Activated T-cell treated with anti-CD3 and anti-CD28 coated beads for 1 hour (primary cell): ENCODE data around the gene WDR49.
"Not testable (repeated sequence)": the region's sequence is repeated elsewhere in the genome, so short reads cannot be mapped to it uniquely, and the experiment has no call there.

Source experiments
- DNase-seq: peaks from one replicate; pipeline ENCODE4 v3.0.0-alpha.2; 2020; ENCODE audit warnings: low read depth

The WDR49 gene

DNA sequence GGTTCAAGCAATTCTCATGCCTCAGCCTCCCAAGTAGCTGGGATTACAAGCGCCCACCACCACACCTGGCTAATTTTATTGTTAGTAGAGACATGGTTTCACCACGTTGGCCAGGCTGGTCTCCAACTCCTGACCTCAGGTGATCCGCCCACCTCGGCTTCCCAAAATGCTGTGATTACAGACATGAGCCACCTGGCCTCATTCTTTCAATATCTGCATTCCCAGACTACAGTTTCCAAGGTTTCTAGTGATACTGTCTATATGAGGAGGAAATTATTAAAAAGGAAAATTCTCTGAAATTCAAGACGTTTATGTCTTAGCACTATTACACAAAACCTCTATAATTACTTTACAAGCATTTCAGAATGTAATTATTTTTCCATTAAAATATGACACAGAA lies 39.5 kb downstream of the WDR49 start:
- DNase-seq: not testable (repeated sequence)

DNA sequence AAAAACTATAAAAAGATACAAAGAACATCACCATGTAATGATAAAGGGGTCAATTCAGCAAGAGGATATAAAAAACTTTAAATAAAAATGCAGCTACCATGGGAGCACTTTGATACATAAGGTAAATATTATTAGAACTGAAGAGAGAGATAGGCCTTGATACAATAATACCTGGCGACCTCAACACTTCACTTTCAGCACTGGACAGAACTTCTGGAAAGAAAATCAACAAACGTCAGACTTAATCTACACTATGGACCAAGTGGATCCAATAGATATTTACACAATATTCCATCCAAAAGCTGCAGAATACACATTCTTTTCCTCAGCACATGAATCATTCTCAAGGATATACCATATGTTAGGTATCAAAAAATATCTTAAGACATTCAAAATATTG lies 42.0 kb downstream of the WDR49 start:
- DNase-seq: no peak

DNA sequence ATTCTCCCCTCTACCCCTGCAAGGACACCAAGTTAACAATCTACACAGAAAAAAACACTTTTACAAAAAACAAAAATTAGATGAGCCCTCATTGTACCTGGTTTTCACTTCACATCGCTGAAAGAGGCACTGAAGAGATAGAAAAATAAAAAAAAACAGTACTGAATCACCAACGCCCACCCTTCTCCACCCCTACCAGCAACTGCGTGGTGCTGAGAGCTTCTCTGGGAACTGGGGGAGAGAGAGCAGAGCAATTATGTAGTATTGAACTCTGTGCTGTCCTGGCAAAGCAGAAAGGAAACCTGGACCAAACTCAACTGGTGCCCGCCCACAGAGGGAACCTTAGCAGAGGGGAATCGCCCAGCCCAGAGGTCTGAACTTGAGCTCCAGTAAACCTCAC lies 44.6 kb downstream of the WDR49 start:
- DNase-seq: no peak

DNA sequence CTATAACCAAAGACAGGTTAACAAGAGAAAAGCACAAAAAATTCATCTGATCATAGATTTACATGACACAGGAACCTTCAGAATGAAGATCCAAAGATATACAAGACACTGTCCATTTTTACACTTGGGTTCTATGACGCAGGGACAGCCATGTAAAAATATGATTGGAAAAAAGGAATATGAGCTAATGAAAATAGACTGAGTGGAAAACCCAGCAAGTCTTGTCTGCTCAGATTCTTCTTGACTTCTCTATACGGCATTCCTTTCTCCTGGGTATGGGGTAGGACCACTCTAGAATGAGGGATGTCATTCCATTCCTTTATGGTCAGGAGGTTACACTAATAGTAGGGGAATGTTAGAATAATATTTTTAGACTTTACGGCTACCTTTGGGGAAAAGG lies 46.9 kb downstream of the WDR49 start:
- DNase-seq: no peak

DNA sequence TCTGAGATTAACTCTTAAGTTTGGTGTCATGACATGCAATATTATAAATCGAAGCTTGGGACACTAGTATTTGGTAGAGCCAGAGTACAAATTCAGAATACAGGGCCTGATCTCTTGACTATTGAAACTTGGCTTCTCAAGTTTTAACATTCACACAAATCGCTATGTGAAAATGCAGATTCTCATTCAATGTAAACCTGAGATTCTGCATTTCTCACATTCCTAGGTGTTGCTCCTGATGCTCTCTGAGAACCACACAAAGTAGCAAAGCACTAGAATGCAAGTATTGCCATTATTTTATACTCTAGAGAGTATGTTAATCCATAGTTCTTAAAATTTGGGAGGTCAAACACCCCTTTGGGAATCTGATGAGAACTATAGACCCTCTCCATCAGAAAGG lies 47.9 kb downstream of the WDR49 start:
- DNase-seq: no peak

DNA sequence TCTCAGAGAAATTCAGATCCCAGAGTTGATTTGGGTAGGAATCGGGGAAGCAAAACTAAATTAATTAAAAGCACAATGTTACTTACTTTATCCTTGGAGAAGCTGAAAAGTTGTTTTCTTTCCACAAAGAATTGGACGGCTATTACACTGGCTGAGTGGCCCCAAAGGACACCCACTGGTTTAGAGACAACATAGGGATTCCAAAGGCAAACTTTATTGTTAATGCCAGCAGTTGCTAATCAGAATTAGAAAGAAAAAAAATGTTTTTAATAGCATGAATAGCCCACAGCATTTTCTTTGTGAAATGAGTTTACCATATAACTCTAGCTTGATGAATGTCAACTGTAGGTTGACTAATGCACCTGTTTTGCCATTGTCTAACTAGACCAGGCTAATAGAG lies 51.7 kb downstream of the WDR49 start:
- no peak for DNase-seq

DNA sequence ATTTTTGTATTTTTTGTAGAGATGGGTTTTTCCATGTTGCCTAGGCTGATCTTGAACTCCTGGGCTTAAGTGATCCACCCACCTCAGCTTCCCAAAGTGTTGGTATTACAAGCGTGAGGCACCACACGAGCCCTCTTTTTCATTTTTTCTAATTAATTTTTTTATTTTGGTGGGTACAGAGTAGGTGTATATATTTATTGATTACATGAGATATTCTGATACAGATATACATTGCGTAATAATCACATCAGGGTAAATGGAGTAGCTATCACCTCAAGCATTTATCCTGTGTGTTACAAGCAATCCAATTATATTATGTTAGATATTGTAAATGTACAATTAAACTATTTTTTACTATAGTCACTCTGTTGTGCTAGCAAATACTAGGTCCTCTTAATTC lies 66.1 kb downstream of the WDR49 start:
- DNase-seq: no peak

DNA sequence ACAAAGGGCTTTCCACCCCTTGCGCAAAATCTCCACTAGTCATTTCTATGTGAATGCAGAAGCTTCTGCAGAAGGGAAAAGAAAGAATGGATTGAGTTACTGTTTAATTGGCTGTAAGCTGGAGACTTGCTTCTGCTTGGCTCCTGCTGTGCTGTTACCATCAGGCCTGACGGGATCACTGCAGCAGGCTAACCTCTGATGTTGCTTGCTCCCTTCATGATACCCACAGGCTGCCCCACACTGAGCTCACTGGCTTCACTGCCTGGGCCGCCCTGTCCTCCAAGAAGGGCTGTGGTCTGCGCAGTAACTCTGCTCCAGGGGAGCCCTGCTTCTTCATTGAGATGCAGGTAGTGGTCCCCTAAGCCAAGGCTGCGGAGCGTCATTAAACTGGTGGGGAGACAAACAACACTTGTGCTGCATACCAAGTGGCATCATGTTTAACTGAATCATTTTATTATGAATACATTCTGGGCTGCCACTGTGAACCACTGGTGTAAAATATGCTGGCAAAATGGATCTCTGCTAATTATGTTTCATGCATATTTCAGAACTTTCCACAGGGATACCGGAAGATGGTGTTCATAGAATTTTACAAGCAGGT lies 78.6 kb downstream of the WDR49 start:
- no peak for DNase-seq

DNA sequence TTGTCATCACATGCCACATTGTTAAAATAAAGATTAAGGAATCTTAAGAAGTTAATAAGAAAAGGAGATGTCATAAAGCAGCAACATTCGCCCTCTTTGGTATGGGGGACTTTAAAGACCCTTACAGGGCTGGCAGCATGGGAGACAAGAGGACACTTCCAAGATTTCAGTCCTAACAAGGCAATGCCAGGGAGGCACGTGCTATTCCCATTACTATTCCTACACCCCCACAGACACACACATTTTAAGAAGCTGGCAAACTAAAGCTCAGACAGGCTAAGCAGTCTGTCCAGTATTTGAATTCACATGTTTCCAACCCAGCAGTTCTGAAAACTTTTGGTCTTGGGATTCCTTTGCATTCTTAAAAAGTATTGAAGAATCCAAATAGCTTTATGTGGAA lies 80.8 kb downstream of the WDR49 start:
- DNase-seq: no peak

DNA sequence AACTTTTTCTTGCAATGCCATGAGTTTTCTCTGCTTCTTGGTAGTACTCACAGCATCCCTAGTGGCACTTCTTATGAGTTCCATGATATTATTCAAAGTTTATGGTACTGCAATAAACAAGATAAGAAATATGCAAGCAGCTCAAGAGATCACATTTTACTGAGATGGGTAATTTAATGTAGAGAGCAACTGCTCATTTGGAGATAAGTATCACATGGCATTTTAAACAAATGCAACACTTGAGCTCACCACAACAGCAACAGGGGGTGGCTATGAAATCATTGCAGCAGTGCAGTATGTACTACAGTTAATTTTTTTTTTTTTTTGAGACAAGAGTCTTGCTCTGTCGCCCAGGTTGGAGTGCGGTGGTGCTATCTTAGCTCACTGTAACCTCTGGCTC lies 85.1 kb downstream of the WDR49 start:
- DNase-seq: no peak

DNA sequence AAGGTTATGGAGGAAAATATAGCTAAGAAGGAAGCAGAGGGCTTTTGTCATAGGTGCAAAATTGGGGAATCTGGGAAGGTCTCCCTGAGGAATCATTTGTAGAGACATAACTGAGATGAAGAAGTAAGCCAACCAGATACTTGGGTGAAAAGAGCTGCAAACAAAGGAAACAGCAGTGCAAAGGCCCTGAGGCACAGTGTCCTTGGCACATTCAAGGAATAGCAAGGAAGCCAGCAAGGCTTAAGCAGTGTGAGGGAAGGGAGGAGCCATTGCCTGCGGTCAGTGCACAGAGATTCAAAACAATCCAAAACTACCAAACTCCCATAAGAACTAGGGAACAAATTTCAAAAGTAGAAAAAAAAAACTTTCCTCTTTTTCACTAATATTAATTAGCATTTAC lies 88.3 kb downstream of the WDR49 start:
- no peak for DNase-seq

DNA sequence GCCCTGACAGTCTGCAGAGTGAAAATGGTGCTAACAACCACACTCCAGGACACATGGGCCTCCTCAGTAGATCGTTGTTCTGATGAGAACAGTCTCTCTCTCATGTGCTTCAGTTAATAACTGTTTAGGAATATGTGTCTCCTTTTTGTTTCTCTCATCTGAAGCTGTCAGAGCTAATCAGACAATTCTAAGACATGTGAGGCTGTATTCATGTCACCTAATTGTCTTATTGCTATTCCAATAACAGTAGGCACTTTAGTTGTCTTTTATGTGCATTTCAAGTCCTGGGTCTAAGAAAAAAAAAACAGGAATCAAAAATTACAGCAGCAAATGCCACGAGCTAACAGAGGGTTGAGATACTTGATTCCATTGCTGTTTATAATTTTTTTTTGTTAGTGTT lies 89.1 kb downstream of the WDR49 start:
- no peak for DNase-seq

DNA sequence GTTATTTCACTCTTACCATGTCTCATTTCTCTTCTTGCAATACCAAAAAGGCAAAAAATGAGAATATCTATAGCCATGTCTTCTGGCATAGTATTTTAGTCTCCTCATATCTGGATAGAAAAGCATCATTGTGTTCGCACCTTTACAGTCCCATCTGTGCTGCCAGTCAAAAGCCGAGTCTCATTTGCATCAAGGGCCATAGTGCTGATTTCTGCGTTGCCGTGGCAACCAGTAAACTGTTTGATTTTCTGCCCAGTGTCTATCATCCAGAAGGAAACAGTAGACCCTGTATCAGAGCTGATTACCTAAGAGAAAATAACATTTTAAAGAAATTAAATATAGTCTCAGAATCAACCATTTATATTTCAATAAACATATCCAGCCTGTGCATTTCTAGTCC lies 93.8 kb downstream of the WDR49 start:
- no peak for DNase-seq

DNA sequence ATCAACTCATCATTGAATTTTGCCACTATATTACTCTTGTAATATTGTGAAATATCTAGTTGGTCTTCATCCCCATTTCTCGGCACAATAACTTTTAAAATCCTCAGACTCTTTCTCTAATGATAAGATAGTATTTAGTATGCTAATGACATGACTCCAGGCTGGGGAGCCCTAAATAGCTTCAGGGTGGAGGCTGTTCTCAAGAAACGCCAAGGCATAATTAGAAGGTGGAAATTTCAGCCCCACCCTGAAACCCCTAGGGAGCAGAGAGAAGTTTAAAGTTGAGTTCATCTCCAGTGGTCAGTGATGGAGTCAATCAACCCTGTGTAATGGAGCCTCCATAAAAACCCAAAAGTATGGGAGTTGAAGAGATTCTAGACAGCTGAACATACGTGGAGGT lies 98.8 kb downstream of the WDR49 start:
- DNase-seq: no peak

DNA sequence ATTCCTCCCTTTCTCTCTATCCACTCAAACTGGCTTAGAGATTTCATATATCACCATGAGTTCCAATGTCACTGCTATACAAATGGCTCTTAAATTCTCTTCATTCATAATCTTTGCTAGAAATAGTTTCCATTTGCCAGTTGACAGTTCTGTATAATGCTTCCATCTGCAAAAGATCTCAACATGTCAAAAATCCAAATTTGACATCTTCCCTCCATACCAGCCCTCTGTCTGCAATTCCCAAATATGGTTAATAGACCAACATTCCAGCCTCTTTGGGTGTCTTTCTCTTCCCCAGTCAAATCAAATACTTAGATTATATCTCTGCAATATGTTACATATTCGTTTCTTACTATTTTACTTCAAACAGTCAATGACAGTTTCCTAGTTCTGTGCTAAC lies 115.7 kb downstream of the WDR49 start:
- no peak for DNase-seq

DNA sequence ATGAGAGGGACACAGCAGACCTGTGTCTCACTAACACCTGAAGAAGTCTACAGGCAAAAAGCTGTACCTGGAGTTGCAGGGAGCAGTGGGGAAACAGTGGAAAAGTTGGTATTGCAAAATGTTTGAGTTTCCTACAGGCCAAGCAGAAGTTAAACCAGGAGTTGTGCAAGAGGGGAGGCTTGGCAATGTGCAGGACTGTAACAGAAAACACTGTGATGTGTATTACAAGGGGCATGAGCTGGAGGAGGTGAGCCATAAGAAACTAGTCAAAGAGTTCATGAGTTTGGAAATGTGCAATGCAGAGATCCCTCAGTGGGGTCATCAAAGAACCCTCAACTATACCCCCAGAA lies 132.8 kb downstream of the WDR49 start:
- no peak for DNase-seq

DNA sequence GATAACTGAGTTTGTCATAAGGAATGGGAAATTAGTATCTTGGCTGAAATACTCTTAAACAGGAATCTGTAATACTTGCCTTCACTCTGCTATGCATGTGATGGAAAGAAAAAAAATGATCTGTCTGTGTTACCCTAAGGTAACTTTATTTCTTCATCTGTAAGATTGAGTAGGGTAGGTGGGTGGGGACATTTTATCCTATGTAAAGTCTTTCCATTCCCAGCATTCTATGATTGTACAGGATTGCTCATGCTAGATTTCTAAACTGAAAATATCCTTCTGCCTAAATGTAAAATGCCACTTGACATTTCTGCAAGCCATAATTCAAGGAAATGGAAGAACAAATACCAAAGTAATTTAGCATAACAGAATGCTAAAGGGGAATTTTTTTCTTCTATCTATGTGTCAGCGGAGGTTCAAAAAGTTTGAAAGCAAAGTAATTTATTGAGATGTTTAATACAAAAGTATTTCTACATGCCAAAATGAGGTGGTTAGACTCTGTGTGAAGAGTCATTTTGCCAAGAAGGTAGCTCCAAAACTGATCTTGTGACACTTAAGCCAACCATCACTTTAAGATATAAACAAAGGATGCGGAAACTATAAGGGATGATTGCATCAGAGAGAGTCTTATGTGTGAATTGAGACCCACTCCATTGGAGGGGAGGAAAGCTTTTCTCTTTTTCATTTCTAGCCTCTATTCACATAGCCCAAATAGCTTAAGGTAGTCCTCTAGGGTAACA lies 133.3 kb downstream of the WDR49 start:
- no peak for DNase-seq

DNA sequence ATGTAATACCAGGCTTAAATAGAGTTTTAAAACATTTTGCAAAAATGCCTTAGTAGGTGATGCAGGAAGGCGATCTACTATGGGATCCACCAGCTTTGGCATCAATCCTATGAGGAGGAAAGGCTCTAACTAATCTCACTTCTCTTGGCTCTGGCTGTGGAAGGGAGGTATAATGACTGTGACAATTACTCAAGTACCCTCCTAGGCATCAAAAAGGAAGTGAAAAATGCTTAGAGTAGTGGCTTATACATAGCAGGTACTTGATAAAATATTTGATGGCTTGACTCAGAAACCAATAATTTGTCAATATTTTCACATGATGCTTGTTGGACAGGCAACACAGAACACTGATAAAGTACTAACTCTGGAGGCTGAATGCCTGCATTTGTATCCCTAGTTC lies 145.8 kb downstream of the WDR49 start:
- DNase-seq: no peak

DNA sequence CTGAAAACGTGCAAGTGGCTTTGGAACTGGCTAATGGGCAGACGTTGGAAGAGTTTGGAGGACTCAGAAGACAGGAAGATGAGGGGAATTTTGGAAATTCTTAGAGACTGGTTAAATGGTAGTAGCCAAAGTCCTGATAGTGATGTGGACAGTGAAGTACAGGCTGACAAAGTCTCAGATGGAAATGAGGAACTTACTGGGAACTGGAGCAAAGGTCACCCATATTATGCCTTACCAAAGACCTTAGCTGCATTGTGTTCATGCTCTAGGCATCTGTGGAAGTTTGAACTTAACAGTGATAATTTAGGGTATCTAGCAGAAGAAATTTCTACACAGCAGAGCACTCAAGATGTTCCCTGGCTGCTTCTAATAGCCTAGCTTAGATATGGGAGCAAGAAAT lies 151.3 kb downstream of the WDR49 start:
- DNase-seq: no peak

DNA sequence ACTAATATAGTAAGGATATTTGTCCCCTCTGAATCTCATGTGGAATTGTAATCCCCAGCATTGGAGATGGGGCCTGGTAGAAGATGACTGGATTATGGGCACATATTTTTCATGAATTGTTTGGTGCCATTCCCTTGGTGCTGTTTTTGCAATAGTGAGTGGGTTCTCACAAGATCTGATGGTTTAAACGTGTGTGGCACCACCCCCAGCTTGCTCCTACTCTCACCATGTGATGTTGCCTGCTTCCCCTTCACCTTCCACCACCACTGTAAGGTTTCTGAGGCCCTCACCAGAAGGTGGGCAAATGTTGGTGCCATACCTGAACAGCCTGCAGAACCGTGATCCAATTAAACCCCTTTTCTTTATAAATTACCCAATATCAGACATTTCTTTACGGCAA lies 151.8 kb downstream of the WDR49 start:
- DNase-seq: no peak

DNA sequence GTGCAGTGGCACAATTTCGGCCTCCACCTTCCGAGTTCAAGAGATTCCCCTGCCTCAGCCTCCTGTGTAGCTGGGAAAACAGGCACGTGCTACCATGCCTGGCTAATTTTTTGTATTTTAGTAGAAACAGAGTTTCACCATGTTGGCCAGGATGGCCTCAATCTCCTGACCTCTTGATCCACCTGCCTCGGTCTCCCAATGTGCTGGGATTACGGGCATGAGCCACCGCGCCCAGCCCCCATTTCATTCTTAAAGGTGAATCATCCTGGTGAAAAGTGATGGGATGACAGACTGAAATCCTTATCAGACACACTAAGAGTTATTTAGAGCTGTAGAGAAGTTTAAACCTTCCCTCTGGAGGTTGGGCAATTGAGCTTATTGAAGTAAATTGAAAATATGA lies 155.8 kb downstream of the WDR49 start:
- no peak for DNase-seq

DNA sequence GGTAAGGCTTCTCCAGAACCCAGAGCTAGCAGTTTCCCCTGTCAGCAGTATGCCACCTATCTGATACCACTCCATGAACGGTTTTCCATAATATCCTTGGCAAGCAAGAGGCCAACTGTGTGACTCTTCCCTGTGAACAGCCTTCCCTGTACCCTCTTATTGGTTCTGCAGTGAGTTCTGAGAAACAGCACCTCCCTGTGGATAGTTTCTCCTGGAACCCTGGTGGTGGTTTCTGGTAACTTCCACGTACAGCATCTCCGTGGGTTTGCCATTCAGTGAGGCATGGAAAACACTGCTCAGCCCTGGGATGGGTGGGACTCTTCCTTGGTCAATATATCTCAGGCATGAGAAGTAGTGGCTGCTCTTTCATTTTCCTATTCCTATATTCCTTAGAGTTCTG lies 160.5 kb downstream of the WDR49 start:
- no peak for DNase-seq

DNA sequence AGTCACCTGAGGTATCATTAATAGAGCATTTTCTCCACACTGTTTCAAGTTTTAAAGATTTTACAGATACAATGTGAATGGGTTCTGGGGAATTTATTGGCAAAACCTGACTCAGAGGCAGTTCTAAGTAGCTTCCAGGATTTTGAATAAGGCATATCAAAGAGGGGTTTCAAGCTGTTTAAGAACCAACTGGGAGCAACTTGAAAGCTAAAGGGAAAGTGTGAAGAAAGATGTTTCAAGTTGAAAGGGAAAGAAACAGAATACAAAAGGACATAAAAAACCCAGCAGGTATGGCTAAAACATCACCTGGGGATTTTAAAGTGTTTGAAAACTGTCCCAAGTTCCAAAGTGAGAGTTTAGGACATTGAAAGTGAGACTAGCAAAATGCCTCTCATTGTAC lies 162.1 kb downstream of the WDR49 start:
- DNase-seq: no peak

DNA sequence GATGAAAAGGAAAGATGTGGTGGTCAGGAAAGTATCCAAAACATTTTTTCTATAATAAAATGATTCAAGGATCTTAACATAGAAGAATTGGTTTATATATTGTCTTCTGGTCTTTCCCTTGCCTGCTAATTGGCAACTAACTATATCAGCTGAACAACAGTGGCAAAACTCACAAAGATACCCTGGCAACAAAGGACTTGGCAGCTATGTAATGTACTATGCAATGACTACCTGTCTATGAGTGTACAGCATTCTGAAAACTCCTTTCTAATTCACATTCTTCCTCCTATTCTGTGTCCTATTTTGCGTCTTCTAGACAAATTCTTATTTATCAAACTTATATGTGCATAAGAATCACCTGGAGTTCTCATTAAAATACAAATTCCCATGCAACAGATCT lies 164.2 kb downstream of the WDR49 start:
- no peak for DNase-seq
